Measurements from ENCODE around the gene BTBD2. TPM values are rescaled to one million over a fixed set of nuclear protein-coding genes. Genes with fewer than 3 reads are reported as not detected.
A peak's percentile ranks its signal among the peaks of the same experiment; 100 is the strongest.

Gene BTBD2
- total and polyA plus RNA-seq, 10 of the 15 experiments (the other 5 are each of a cell fraction or from before 2014, with no cell fraction given): 0.13 to 66.2 (median 10.4) TPM

- peak overlapping the region; percentile 99; the same call in 1 of the 2 replicates for H3K4me2 ChIP-seq (ENCODE audit: control insufficient read depth, insufficient read depth)
- ATAC-seq (no peak), DNase-seq (ENCODE audit: low read depth, low spot score) (no peak), FAIRE-seq (no peak)
- H3K27me3 ChIP-seq (replicated peaks in 1 of 2; ENCODE audit: control insufficient read depth in 2 of 2, insufficient read depth in 2 of 2, low read length in 1 of 2): no peaks in the 10 kb centered on the region
- peaks cover 5% of the 10 kb centered on the region; the same call in 2 of the 3 replicates for H3K9me3 ChIP-seq (replicated peaks; ENCODE audit: control insufficient read depth, insufficient read depth, low read length)
- POLR2A ChIA-PET: interaction anchor here (1.1 kb wide), 3 partner anchors 9 to 20 kb away, joined by 3 read pairs; no protein-coding TSS in a partner anchor
- 80% methylated on average over 19 of the region's 20 CpGs for WGBS (ENCODE audit: insufficient coverage, insufficient replicate concordance, low lambda C conversion rate, missing lambda C conversion rate)
- CTCF ChIA-PET: no interaction called here
- no peak overlapping the region for H2AFZ ChIP-seq (ENCODE audit: control insufficient read depth, low read depth, low read length)
- peaks cover 25% of the 10 kb centered on the region for H3K79me2 ChIP-seq (ENCODE audit: control insufficient read depth, insufficient read depth, low read length)
- H3K4me3 ChIP-seq: no peak overlapping the region
- peaks cover 35% of the 10 kb centered on the region for H3K4me1 ChIP-seq (ENCODE audit: control insufficient read depth, insufficient read depth, low read length)
- intact Hi-C loops (cut with micrococcal nuclease; ENCODE audit: unreplicated experiment) (no loop called here), in situ Hi-C loops (cut with MboI) (no loop called here)
- SMC1A ChIA-PET (ENCODE audit: uncharacterized antibody, unreplicated experiment): interaction anchor here (1.1 kb wide), 1 partner anchor 14 kb away, joined by 3 read pairs; no protein-coding TSS in a partner anchor
- H3K9ac ChIP-seq (ENCODE audit: control insufficient read depth, insufficient read depth, low read length): no peak overlapping the region
- peaks cover 17 to 30% of the 10 kb centered on the region in 2 experiments for H3K36me3 ChIP-seq (ENCODE audit: control insufficient read depth in 2 of 2, insufficient read depth in 2 of 2, low read length in 1 of 2)
- H4K20me1 ChIP-seq (ENCODE audit: control insufficient read depth, insufficient read depth): no peaks in the 10 kb centered on the region; the same call in 1 of the 2 replicates
- no TSS peak for BruUV-seq (replicated peaks)
- RAD21 ChIA-PET (ENCODE audit: unreplicated experiment): no interaction called here
- H3K27ac ChIP-seq (ENCODE audit: control insufficient read depth, insufficient read depth): no peak overlapping the region
- no peak for TF ChIP-seq ZNF207 (IDR thresholded peaks at IDR 0.05; ENCODE audit: borderline replicate concordance)
- TF ChIP-seq BHLHE40 (IDR thresholded peaks at IDR 0.05; ENCODE audit: borderline replicate concordance in 1 of 2, low read depth in 2 of 2, low read length in 1 of 2): no peak
- no peak for TF ChIP-seq BCL11A (IDR thresholded peaks at IDR 0.05; ENCODE audit: low read depth, low read length)
- TF ChIP-seq SREBF2 (IDR thresholded peaks at IDR 0.05; ENCODE audit: low read length): no peak
- TF ChIP-seq SMAD5 (IDR thresholded peaks at IDR 0.05; ENCODE audit: low read depth): no peak
- no peak for TF ChIP-seq ZZZ3 (IDR thresholded peaks at IDR 0.05; ENCODE audit: control insufficient read depth, insufficient read length, low read depth)
- TF ChIP-seq POLR2AphosphoS2 (IDR thresholded peaks at IDR 0.05; ENCODE audit: low read depth, low read length): peak; percentile 18; the same call in 1 of the 2 replicates
- TF ChIP-seq YY1 (IDR thresholded peaks at IDR 0.05; ENCODE audit: low read depth, low read length): no peak
- no peak for TF ChIP-seq RELA (IDR thresholded peaks at IDR 0.05; ENCODE audit: borderline replicate concordance, partially characterized antibody)
- TF ChIP-seq POLR2A (IDR thresholded peaks at IDR 0.05; ENCODE audit: low read depth, low read length): peak; percentile 13
- TF ChIP-seq HDAC2 (IDR thresholded peaks at IDR 0.05): no peak
- no peak for TF ChIP-seq ZNF384 (IDR thresholded peaks at IDR 0.05; ENCODE audit: borderline replicate concordance, low read depth, low read length)
- TF ChIP-seq BACH1 (IDR thresholded peaks at IDR 0.05; ENCODE audit: borderline replicate concordance): no peak
- no peak for TF ChIP-seq NR2C1 (IDR thresholded peaks at IDR 0.05)
- TF ChIP-seq SMC3 (IDR thresholded peaks at IDR 0.05; ENCODE audit: borderline replicate concordance, low read length): no peak
- no peak for TF ChIP-seq CBFB (IDR thresholded peaks at IDR 0.05; ENCODE audit: low read depth)
- no peak for TF ChIP-seq ZBED1 (IDR thresholded peaks at IDR 0.05; ENCODE audit: borderline replicate concordance)
Measured at GRCh38 chr19:2039959-2040646, 24.6 kb upstream of the BTBD2 start.
